ENCODE data around the gene CA4. TPM values are rescaled to one million over a fixed set of nuclear protein-coding genes. Genes with fewer than 3 reads are reported as not detected.

Gene CA4
- total and polyA plus RNA-seq, 2 experiments from 2014 or later = 1.2 to 6.1 TPM

GRCh38 chr17:60135151-60135950 is 14.4 kb upstream of the CA4 start:
- no peak for TF ChIP-seq EZH2phosphoT487 (IDR thresholded peaks at IDR 0.05; ENCODE audit: low read depth, severe bottlenecking, unreplicated experiment)
- no peak for TF ChIP-seq EZH2 (IDR thresholded peaks at IDR 0.05; ENCODE audit: borderline replicate concordance)
- TF ChIP-seq CTCF (IDR thresholded peaks at IDR 0.05; ENCODE audit: poor library complexity) = no peak
- H3K9me3 ChIP-seq (ENCODE audit: low read depth) = no peaks in the 10 kb centered on the region
- no peaks in the 10 kb centered on the region for H3K9me2 ChIP-seq (replicated peaks; ENCODE audit: insufficient read depth)
- no peaks in the 10 kb centered on the region for H3K36me3 ChIP-seq (replicated peaks; ENCODE audit: insufficient read depth, low read depth)
- peak overlapping the region; percentile 50 for H3K27ac ChIP-seq
- H3K4me3 ChIP-seq = peak overlapping the region; percentile 62
- WGBS (ENCODE audit: low lambda C conversion rate, missing lambda C conversion rate) = 5% methylated on average over 42 of the region's 54 CpGs
- H3K27me3 ChIP-seq = peaks cover 27% of the 10 kb centered on the region
- H3K79me2 ChIP-seq = no peaks in the 10 kb centered on the region
- H2AFZ ChIP-seq = peak overlapping the region; percentile 72
- DNase-seq (ENCODE audit: low spot score) = peak; percentile 91
- H3K4me1 ChIP-seq (ENCODE audit: insufficient read depth) = peaks cover 9% of the 10 kb centered on the region
- H3K4me2 ChIP-seq = peak overlapping the region; percentile 88
- no peaks in the 10 kb centered on the region for H4K20me1 ChIP-seq (ENCODE audit: insufficient read depth, poor library complexity, severe bottlenecking)

- Histone ChIP-seq H3K9me3 (ENCODE audit: low read depth) (no peaks in the 10 kb centered on the region), H3K27ac (no peak overlapping the region), H3K27me3 (peaks cover 35% of the 10 kb centered on the region), H3K4me1 (ENCODE audit: insufficient read depth) (peaks cover 9% of the 10 kb centered on the region), H3K4me3 (no peak overlapping the region), H4K20me1 (ENCODE audit: insufficient read depth, poor library complexity, severe bottlenecking) (no peaks in the 10 kb centered on the region), H3K9me2 (replicated peaks; ENCODE audit: insufficient read depth) (no peaks in the 10 kb centered on the region), H3K36me3 (replicated peaks; ENCODE audit: insufficient read depth, low read depth) (no peaks in the 10 kb centered on the region), H3K4me2 (peak overlapping the region; percentile 88), H2AFZ (no peak overlapping the region), H3K79me2 (no peaks in the 10 kb centered on the region)
- WGBS (ENCODE audit: low lambda C conversion rate, missing lambda C conversion rate) = 84% methylated on average over 13 of the region's 13 CpGs
- DNase-seq (ENCODE audit: low spot score) = no peak
- TF ChIP-seq EZH2phosphoT487 (IDR thresholded peaks at IDR 0.05; ENCODE audit: low read depth, severe bottlenecking, unreplicated experiment) = no peak
- no peak for TF ChIP-seq CTCF (IDR thresholded peaks at IDR 0.05; ENCODE audit: poor library complexity)
- no peak for TF ChIP-seq EZH2 (IDR thresholded peaks at IDR 0.05; ENCODE audit: borderline replicate concordance)
Measured at GRCh38 chr17:60135951-60136666, 13.7 kb upstream of the CA4 start.

- Histone ChIP-seq H3K4me1 (ENCODE audit: insufficient read depth) (peaks cover 14% of the 10 kb centered on the region), H3K9me2 (replicated peaks; ENCODE audit: insufficient read depth) (no peaks in the 10 kb centered on the region), H3K79me2 (no peaks in the 10 kb centered on the region), H3K4me2 (no peak overlapping the region), H3K9me3 (ENCODE audit: low read depth) (no peaks in the 10 kb centered on the region), H4K20me1 (ENCODE audit: insufficient read depth, poor library complexity, severe bottlenecking) (no peaks in the 10 kb centered on the region), H3K4me3 (no peak overlapping the region), H3K27me3 (peaks cover 43% of the 10 kb centered on the region), H3K27ac (no peak overlapping the region), H3K36me3 (replicated peaks; ENCODE audit: insufficient read depth, low read depth) (no peaks in the 10 kb centered on the region), H2AFZ (no peak overlapping the region)
- no peak for DNase-seq (ENCODE audit: low spot score)
- TF ChIP-seq EZH2 (IDR thresholded peaks at IDR 0.05; ENCODE audit: borderline replicate concordance) = no peak
- TF ChIP-seq EZH2phosphoT487 (IDR thresholded peaks at IDR 0.05; ENCODE audit: low read depth, severe bottlenecking, unreplicated experiment) = no peak
- TF ChIP-seq CTCF (IDR thresholded peaks at IDR 0.05; ENCODE audit: poor library complexity) = no peak
- WGBS (ENCODE audit: low lambda C conversion rate, missing lambda C conversion rate) = 43% methylated on average over 1 of the region's 1 CpG
Measured at GRCh38 chr17:60137731-60138130, 12.0 kb upstream of the CA4 start.

Measured in hepatocyte (in vitro differentiated cells).